Activated CD8-positive, alpha-beta memory T cell treated with anti-CD3 and anti-CD28 coated beads, Interleukin-2, amount 50 U/mL, for 1 hour (primary cell): ENCODE measurements around the gene CSN3.
"Not testable (repeated sequence)": the region's sequence is repeated elsewhere in the genome, so short reads cannot be mapped to it uniquely, and the experiment has no call there.

ENCODE experiments used
- DNase-seq: peaks from one replicate; pipeline ENCODE4 v3.0.0-alpha.2; 2020; ENCODE audit errors: extremely low read depth

CSN3 gene

GRCh38 chr4:70242297-70242696 is at the start of gene CSN3:
TSS of gene CSN3 (plus strand) at chr4:70242597. CDS start at chr4:70244820, 2,223 bp downstream.
- not testable (repeated sequence) for DNase-seq

DNA sequence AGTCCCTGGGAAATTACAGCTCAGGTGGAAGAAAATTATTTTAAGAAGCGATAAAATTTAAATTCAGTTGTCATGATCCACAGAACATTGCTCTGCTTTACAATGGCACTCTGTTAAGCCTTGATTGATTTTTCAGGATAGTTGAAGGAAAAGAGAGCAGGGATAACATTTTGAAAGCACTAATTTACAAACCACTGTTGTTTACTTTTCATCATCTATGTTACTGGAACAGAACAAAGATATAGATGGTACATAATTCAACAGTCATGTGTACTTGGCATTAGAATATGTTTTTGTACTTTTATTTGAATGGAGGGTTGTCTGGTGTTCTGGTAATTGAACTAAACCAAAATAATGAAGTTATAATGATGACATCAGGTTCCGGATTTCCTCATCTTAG is 49.5 kb upstream of the CSN3 start:
- DNase-seq: no peak

DNA sequence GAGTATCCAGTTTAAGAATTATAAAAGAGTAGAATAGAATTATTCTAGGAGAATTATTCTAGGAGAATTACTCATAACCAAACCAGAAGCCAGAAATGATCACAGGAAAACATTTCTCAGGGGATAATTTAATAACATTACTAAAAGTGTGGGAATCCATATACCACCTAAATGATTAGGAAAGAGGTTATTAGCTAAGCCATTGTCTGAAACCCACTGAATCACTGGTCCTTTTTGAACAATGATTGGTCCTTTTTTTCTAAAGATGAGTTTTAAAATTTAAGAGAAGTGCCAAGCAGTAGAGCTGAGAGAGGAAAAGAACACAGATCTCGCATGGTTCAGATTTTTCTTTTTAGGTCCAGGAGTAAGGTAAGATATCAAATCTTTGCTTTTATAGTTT is 47.0 kb upstream of the CSN3 start, which contains the start of gene ODAM:
TSS of gene ODAM (plus strand) at position 301 of the 400 bp plus-strand sequence. CDS start 819 bp downstream, outside the sequence.
- no peak for DNase-seq

DNA sequence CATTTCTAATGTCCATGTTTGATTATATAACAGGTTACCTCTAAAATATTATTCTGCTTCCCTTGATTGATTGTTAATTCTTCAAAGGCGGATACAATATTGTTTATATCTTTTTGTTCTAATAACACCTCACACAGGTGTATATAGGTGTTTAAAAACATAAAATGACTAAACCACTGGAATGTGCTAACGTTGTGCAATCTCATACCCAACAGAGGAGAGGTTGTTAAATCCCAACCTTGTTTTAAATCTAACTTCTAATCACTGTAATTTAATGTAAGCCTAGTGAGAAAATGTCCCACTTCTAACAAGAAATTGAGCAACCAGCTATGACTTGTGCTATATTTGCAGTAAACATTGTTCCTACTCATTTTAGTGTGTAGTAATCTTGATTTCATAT is 45.5 kb upstream of the CSN3 start:
- no peak for DNase-seq

GRCh38 chr4:70197842-70198241 is 44.6 kb upstream of the CSN3 start:
- no peak for DNase-seq

DNA sequence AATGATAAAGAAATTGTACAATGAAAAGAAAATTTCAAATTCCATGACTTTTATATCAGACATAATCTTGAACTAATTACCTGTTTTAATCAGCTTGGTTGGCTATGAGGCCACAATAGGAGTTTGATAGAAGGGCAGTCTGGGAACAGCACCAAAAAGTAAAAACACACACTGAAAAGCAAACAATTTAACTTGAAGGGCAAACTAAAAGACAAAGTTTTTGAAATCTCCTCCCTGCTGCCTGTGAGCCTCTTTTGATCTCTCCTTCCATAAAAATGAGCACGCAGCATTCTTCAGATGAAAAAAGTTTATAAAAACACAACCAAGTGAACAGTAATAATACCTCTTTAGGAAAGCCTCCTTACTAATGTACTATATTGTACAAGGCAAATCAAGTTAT is 38.8 kb upstream of the CSN3 start:
- DNase-seq: no peak

GRCh38 chr4:70212752-70213151 is 29.6 kb upstream of the CSN3 start:
- not testable (repeated sequence) for DNase-seq

- DNase-seq: not testable (repeated sequence)
Measured at GRCh38 chr4:70216109-70216508, 26.3 kb upstream of the CSN3 start.

DNA sequence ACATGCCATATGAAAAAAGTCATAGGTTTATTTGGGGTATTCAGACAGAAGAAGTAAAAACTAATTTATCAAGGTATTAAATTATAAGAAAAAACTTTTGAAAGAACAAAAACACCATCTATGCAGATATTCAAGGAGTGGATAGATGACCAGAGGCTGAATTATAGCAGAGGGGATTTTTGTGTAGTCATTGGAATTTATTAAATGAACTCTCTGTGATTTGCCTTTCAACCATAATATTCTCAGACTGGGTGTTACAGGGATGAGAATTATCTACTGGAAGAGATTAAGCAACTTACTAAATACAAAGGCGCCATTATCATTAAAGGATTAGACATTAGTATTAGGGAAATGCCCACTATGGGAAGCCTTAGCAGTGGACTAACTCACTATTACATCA is 25.8 kb upstream of the CSN3 start:
- DNase-seq: not testable (repeated sequence)

DNA sequence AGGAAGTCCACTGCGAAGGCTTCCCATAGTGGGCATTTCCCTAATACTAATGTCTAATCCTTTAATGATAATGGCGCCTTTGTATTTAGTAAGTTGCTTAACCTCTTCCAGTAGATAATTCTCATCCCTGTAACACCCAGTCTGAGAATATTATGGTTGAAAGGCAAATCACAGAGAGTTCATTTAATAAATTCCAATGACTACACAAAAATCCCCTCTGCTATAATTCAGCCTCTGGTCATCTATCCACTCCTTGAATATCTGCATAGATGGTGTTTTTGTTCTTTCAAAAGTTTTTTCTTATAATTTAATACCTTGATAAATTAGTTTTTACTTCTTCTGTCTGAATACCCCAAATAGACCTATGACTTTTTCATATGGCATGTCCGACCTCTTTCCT is 21.0 kb upstream of the CSN3 start:
- DNase-seq: not testable (repeated sequence)

GRCh38 chr4:70221818-70222217 is 20.6 kb upstream of the CSN3 start:
- not testable (repeated sequence) for DNase-seq

GRCh38 chr4:70225824-70226223 is 16.6 kb upstream of the CSN3 start, which contains the start of gene FDCSP:
TSS of gene FDCSP (plus strand) at chr4:70226124. CDS start at chr4:70231195, 5,071 bp downstream.
- no peak for DNase-seq

- DNase-seq: no peak
Measured at GRCh38 chr4:70236125-70236524, 6.3 kb upstream of the CSN3 start.

GRCh38 chr4:70239131-70239883 is 3.1 kb upstream of the CSN3 start:
- no peak for DNase-seq

- no peak for DNase-seq
Measured at GRCh38 chr4:70239884-70240591, 2.4 kb upstream of the CSN3 start.

GRCh38 chr4:70243091-70243490 is 694 bp downstream of the CSN3 start:
- no peak for DNase-seq

GRCh38 chr4:70251250-70251944 is 9.0 kb downstream of the CSN3 start:
- no peak for DNase-seq

DNA sequence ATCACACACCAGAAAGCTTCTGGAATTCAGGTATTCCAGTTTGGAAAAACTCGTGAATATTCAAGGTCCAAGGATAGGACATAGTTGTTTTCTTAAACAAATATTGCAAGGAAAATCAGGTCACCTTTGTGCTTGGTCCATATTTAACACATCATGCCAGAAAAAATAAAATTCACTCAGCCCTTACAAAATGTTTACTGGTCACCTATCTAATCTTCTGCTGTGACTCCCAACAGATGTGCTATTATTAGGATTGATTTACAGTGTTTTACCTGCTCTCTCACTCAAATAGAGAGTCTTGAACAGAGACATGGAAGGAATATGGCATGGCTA is 9.5 kb downstream of the CSN3 start:
- no peak for DNase-seq

DNA sequence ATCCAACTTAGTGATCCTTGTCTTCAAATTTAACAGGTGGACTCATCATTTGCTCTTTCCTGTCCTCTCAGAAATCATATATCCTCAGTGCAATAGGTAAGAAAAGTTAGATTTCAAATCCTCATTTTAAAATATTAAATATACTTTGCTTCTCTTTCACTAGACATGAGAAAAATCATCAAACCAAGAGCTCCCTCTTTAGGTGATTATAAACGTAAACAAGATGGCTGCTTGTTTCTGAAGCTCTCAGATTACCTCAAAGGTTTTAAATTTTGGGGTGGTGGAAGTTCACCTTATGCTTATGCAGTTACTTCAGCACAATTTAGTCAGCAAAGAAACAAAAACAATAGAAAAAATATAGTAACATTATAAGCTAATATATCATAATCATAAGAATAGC is 27.3 kb downstream of the CSN3 start:
- no peak for DNase-seq

DNA sequence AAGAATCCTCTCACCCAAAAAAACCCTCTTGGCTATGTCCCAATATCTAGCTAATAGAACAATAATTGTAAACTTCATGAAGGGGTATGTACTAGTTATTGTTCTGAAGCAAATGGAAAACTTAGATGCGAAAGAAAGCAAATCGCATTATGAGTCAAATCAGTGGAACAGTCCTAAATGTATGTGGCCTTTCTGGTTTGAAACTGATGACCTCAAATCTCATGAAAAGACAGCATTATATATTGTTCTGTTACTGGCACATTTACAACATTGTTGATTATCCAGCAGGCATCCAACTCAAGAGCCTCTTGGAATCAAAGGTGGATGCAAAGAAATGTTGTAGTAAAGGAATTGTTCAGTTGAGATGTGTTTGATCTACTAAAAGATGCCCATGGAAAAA is 34.7 kb downstream of the CSN3 start:
- no peak for DNase-seq

GRCh38 chr4:70280567-70280966 is 38.2 kb downstream of the CSN3 start:
- DNase-seq: no peak

- DNase-seq: no peak
Measured at GRCh38 chr4:70288651-70289050, 46.3 kb downstream of the CSN3 start.

- DNase-seq: no peak
Measured at GRCh38 chr4:70291341-70291740, 48.9 kb downstream of the CSN3 start.
